ENCODE measurements around the gene PLIN1.

- TF ChIP-seq POLR2A (IDR thresholded peaks at IDR 0.05; ENCODE audit: low read depth, low read length) (no peak), NBN (IDR thresholded peaks at IDR 0.05) (no peak)
Measured at GRCh38 chr15:89656116-89656815, 22.9 kb downstream of the PLIN1 start.
